ENCODE results near the gene XCL2.
"Not testable (repeated sequence)": the region's sequence is repeated elsewhere in the genome, so short reads cannot be mapped to it uniquely, and the experiment has no call there.

- TF ChIP-seq, protein P1, sequence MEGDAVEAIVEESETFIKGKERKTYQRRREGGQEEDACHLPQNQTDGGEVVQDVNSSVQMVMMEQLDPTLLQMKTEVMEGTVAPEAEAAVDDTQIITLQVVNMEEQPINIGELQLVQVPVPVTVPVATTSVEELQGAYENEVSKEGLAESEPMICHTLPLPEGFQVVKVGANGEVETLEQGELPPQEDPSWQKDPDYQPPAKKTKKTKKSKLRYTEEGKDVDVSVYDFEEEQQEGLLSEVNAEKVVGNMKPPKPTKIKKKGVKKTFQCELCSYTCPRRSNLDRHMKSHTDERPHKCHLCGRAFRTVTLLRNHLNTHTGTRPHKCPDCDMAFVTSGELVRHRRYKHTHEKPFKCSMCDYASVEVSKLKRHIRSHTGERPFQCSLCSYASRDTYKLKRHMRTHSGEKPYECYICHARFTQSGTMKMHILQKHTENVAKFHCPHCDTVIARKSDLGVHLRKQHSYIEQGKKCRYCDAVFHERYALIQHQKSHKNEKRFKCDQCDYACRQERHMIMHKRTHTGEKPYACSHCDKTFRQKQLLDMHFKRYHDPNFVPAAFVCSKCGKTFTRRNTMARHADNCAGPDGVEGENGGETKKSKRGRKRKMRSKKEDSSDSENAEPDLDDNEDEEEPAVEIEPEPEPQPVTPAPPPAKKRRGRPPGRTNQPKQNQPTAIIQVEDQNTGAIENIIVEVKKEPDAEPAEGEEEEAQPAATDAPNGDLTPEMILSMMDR (IDR thresholded peaks at IDR 0.05): peak; percentile 53
- TF ChIP-seq JUND (IDR thresholded peaks at IDR 0.05); NFIC (IDR thresholded peaks at IDR 0.05; ENCODE audit: borderline replicate concordance); USF2 (IDR thresholded peaks at IDR 0.05; ENCODE audit: borderline replicate concordance, low read depth, low read length); SMC3 (IDR thresholded peaks at IDR 0.05; ENCODE audit: low read depth, low read length); REST (IDR thresholded peaks at IDR 0.05; ENCODE audit: low read depth, low read length); NRF1 (IDR thresholded peaks at IDR 0.05; ENCODE audit: low read depth, low read length); GABPA (IDR thresholded peaks at IDR 0.05; ENCODE audit: low read depth); POLR2AphosphoS5 (IDR thresholded peaks at IDR 0.05; ENCODE audit: low read depth, low read length): not testable (repeated sequence)
Observed at GRCh38 chr1:168545678-168546552, 2.1 kb upstream of the XCL2 start.
